ENCODE measurements around the gene TMEM52.

GRCh38 chr1:1892079-1892762 lies 26.9 kb downstream of the TMEM52 start:
- TF ChIP-seq CTCF (IDR thresholded peaks at IDR 0.05; ENCODE audit: extremely low read depth in 1 of 2, insufficient read depth in 1 of 2, low read depth in 1 of 2, low read length in 2 of 2), result no peak
- no peak for TF ChIP-seq POLR2A (IDR thresholded peaks at IDR 0.05; ENCODE audit: low read depth, low read length)
- TF ChIP-seq GATA2 (IDR thresholded peaks at IDR 0.05; ENCODE audit: insufficient read depth, insufficient read length, low read depth, low read length), result no peak
- TF ChIP-seq MYC (IDR thresholded peaks at IDR 0.05; ENCODE audit: low read depth, low read length), result no peak
- TF ChIP-seq MAX (IDR thresholded peaks at IDR 0.05; ENCODE audit: insufficient read depth, insufficient read length), result no peak
